GM23338 (cell line): Measurements from ENCODE around the gene TAGLN2. TPM values are rescaled to one million over a fixed set of nuclear protein-coding genes. Genes with fewer than 3 reads are reported as not detected.

Experiments used
- ATAC-seq: fragments of 200-7000 bp; cut with Tn5 transposase; 3 replicates; pipeline ENCODE4 v1.9.1; 2020
- DNase-seq: peaks from one replicate; pipeline ENCODE4 v3.0.0-alpha.2; 2015; ENCODE audit warnings: low spot score
- H2AFZ ChIP-seq: fragments of 200-600 bp; sonication (generic); 2 replicates; pipeline ENCODE4 v1.8.0; 2016; ENCODE audit warnings: antibody characterized with exemption, mild to moderate bottlenecking, moderate library complexity
- H3F3A ChIP-seq: fragments of 200-600 bp; sonication (generic); replicated peaks from 2 replicates; pipeline ENCODE4 v1.8.0; 2017; ENCODE audit warnings: antibody characterized with exemption, mixed run types, low read depth
- H3K27ac ChIP-seq: fragments of 200-600 bp; sonication (generic); 2 replicates; pipeline ENCODE4 v1.6.1; 2016; ENCODE audit warnings: low read depth
- H3K27me3 ChIP-seq: fragments of 200-600 bp; sonication (generic); 2 replicates; pipeline ENCODE4 v1.8.0; 2016; ENCODE audit warnings: mild to moderate bottlenecking, mixed run types, moderate library complexity; ENCODE audit not compliant: insufficient read depth
- H3K36me3 ChIP-seq: fragments of 200-600 bp; sonication (generic); 2 replicates; pipeline ENCODE4 v1.8.0; 2016; ENCODE audit warnings: mild to moderate bottlenecking; ENCODE audit not compliant: insufficient read depth
- H3K4me1 ChIP-seq: fragments of 200-600 bp; sonication (generic); 2 replicates; pipeline ENCODE4 v1.8.0; 2016; ENCODE audit warnings: mild to moderate bottlenecking, moderate library complexity; ENCODE audit not compliant: insufficient read depth
- H3K4me2 ChIP-seq: fragments of 200-600 bp; sonication (generic); 2 replicates; pipeline ENCODE4 v1.7.1; 2017; ENCODE audit warnings: mixed run types
- H3K4me3 ChIP-seq: fragments of 200-600 bp; sonication (generic); 2 replicates; pipeline ENCODE4 v1.6.1; 2016; ENCODE audit warnings: mixed run types
- H3K79me2 ChIP-seq: fragments of 200-600 bp; sonication (generic); replicated peaks from 2 replicates; pipeline ENCODE4 v1.8.0; 2017; ENCODE audit warnings: mild to moderate bottlenecking; ENCODE audit not compliant: insufficient read depth
- H3K9me2 ChIP-seq: fragments of 200-600 bp; sonication (generic); 2 replicates; pipeline ENCODE4 v1.8.0; 2017; ENCODE audit not compliant: insufficient read depth
- H4K20me1 ChIP-seq: fragments of 200-600 bp; sonication (generic); replicated peaks from 2 replicates; pipeline ENCODE4 v1.8.0; 2017; ENCODE audit warnings: mild to moderate bottlenecking; ENCODE audit not compliant: insufficient read depth
- H3K27ac Mint-ChIP-seq: 2 replicates; pipeline ENCODE4 v1.8.0; 2020; ENCODE audit warnings: inconsistent platforms, mild to moderate bottlenecking, moderate library complexity, mixed read lengths
- H3K27me3 Mint-ChIP-seq: 3 replicates; pipeline ENCODE4 v1.8.0; 2022; ENCODE audit warnings: low read depth, mild to moderate bottlenecking, moderate library complexity, mixed read lengths, inconsistent platforms; ENCODE audit not compliant: insufficient read depth, poor library complexity
- H3K36me3 Mint-ChIP-seq: 3 replicates; pipeline ENCODE4 v1.8.0; 2021; ENCODE audit warnings: low read depth, mild to moderate bottlenecking, inconsistent platforms, moderate library complexity, mixed read lengths
- H3K4me1 Mint-ChIP-seq: 3 replicates; pipeline ENCODE4 v1.8.0; 2020; ENCODE audit warnings: mild to moderate bottlenecking, inconsistent platforms, mixed read lengths
- H3K4me3 Mint-ChIP-seq: 3 replicates; pipeline ENCODE4 v1.8.0; 2021; ENCODE audit warnings: moderate library complexity, mild to moderate bottlenecking, inconsistent platforms, mixed read lengths
- H3K9me3 Mint-ChIP-seq: 3 replicates; pipeline ENCODE4 v1.8.0; 2020; ENCODE audit warnings: moderate library complexity, mild to moderate bottlenecking, inconsistent platforms, mixed read lengths
- CREB1 ChIP-seq: fragments of 250-450 bp; sonication (Bioruptor Pico); IDR thresholded peaks from 2 replicates; pipeline ENCODE4 v1.5.0; 2020; ENCODE audit warnings: low read depth, mild to moderate bottlenecking, moderate library complexity
- EZH2 ChIP-seq: fragments of 200-600 bp; sonication (generic); IDR thresholded peaks from one replicate; pipeline ENCODE4 v1.8.0; 2017; ENCODE audit warnings: antibody characterized with exemption, mild to moderate bottlenecking, low read depth; ENCODE audit not compliant: unreplicated experiment
- EZH2phosphoT487 ChIP-seq: fragments of 200-600 bp; sonication (generic); IDR thresholded peaks from one replicate; pipeline ENCODE4 v1.8.1; 2018; ENCODE audit warnings: antibody characterized with exemption; ENCODE audit not compliant: unreplicated experiment
- JUNB ChIP-seq: IDR thresholded peaks from one replicate; pipeline ENCODE4 v1.6.1; 2016; ENCODE audit warnings: antibody characterized with exemption; ENCODE audit not compliant: unreplicated experiment
- NANOG ChIP-seq: IDR thresholded peaks from 2 replicates; pipeline ENCODE4 v1.6.1; 2016; ENCODE audit warnings: antibody characterized with exemption, borderline replicate concordance
- POLR2AphosphoS5 ChIP-seq: IDR thresholded peaks from 2 replicates; pipeline ENCODE4 v1.6.1; 2016; ENCODE audit warnings: antibody characterized with exemption, low read depth
- STAT1 ChIP-seq: IDR thresholded peaks from one replicate; pipeline ENCODE4 v1.6.1; 2016; ENCODE audit warnings: antibody characterized with exemption; ENCODE audit not compliant: unreplicated experiment
- ZNF114 ChIP-seq: fragments of 250-450 bp; sonication (Bioruptor Pico); IDR thresholded peaks from 2 replicates; pipeline ENCODE4 v1.5.0; 2020; ENCODE audit warnings: mild to moderate bottlenecking, moderate library complexity
- polyA plus RNA-seq: library from polyadenylated mRNA; unstranded; fragments of >200 nt; fragmentation: Nextera tagmentation; extraction: Ambion mirVana; gene quantifications from 2 replicates; pipeline ENCODE4 v1.2.1, GENCODE V29; 2016
- total RNA-seq: library from RNA; depleted of rRNA; stranded (reverse); fragments of >200 nt; shearing (Covaris generic); gene quantifications from 2 replicates; pipeline ENCODE4 v1.2.3, GENCODE V29; 2014
- TF ChIP-seq, protein P1 (sequence below): IDR thresholded peaks from 2 replicates; pipeline ENCODE4 v1.6.1; 2016; ENCODE audit warnings: antibody characterized with exemption
- TF ChIP-seq, protein P2 (sequence below): IDR thresholded peaks from one replicate; pipeline ENCODE4 v1.6.1; 2018; ENCODE audit warnings: antibody characterized with exemption; ENCODE audit not compliant: unreplicated experiment

TAGLN2 gene
- total and polyA plus RNA-seq, 2 experiments from 2014 or later, result 58.2 to 60.1 TPM

DNA sequence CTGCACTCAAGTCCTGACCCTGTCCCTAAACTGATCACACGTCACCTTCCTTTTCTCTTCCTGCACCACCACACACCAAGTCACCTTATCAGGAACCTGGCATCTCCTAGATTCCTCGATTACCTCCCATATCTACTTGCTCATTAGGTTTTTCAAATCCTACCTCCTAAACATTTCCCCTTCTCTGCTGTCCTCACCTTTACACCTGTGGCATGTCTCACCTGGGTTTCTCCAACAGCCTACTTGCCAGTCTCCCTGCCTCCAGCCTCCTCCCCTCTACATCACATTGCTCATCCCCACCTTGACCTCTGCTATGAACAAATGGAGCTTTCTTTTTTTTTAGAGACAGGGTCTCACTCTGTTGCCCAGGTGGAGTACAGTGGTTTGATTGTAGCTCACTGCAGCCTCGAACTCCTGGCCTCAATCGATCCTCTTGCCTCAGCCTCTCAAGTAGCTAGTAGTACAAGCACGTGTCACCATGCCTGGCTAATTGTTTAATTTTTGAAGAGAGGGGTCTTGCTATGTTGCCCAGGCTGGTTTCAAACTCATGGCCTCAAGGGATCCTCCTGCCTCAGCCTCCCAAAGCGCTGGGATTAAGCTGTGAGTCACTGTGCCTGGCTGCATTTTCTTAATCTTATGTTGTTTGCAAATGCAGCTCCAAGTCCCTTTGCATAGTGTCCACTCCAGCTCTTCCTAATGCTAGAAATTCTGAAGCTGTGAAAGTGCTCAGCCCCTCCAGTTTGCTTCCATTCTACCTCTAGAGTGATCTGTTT, 13.8 kb upstream of the TAGLN2 start:
- peaks cover 21% of the 10 kb centered on the region for H3K27me3 Mint-ChIP-seq
- H3K36me3 Mint-ChIP-seq, result peaks cover 37% of the 10 kb centered on the region
- H3K4me1 ChIP-seq, result peaks cover 23% of the 10 kb centered on the region
- peaks cover 4% of the 10 kb centered on the region; the same call in 1 of the 2 replicates for H4K20me1 ChIP-seq
- no peak overlapping the region for H3K27ac ChIP-seq
- DNase-seq (no peak), ATAC-seq (no peak)
- no peak overlapping the region for H3K4me2 ChIP-seq
- no peaks in the 10 kb centered on the region for H3K9me3 Mint-ChIP-seq
- H3K4me3 ChIP-seq, result no peak overlapping the region
- H3K27ac Mint-ChIP-seq, result no peak overlapping the region
- H3K4me3 Mint-ChIP-seq, result no peak overlapping the region
- 0 out of 2 replicates have a peak, but pooled peaks cover 10% of the 10 kb centered on the region for H3K36me3 ChIP-seq
- H3K9me2 ChIP-seq, result no peaks in the 10 kb centered on the region
- peaks cover 7% of the 10 kb centered on the region; the same call in 1 of the 2 replicates for H3K79me2 ChIP-seq
- peaks cover 43% of the 10 kb centered on the region for H3K4me1 Mint-ChIP-seq
- H3K27me3 ChIP-seq, result no peaks in the 10 kb centered on the region
- H3F3A ChIP-seq, result no peaks in the 10 kb centered on the region
- no peak overlapping the region for H2AFZ ChIP-seq
- TF ChIP-seq POLR2AphosphoS5, result no peak
- TF ChIP-seq EZH2phosphoT487, result no peak
- no peak for TF ChIP-seq ZNF114 (CRISPR knock-in tag)
- TF ChIP-seq, protein P1, sequence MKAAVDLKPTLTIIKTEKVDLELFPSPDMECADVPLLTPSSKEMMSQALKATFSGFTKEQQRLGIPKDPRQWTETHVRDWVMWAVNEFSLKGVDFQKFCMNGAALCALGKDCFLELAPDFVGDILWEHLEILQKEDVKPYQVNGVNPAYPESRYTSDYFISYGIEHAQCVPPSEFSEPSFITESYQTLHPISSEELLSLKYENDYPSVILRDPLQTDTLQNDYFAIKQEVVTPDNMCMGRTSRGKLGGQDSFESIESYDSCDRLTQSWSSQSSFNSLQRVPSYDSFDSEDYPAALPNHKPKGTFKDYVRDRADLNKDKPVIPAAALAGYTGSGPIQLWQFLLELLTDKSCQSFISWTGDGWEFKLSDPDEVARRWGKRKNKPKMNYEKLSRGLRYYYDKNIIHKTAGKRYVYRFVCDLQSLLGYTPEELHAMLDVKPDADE, result no peak
- TF ChIP-seq JUNB, result no peak
- TF ChIP-seq NANOG, result no peak
- no peak for TF ChIP-seq STAT1
- TF ChIP-seq EZH2, result no peak
- TF ChIP-seq, protein P2, sequence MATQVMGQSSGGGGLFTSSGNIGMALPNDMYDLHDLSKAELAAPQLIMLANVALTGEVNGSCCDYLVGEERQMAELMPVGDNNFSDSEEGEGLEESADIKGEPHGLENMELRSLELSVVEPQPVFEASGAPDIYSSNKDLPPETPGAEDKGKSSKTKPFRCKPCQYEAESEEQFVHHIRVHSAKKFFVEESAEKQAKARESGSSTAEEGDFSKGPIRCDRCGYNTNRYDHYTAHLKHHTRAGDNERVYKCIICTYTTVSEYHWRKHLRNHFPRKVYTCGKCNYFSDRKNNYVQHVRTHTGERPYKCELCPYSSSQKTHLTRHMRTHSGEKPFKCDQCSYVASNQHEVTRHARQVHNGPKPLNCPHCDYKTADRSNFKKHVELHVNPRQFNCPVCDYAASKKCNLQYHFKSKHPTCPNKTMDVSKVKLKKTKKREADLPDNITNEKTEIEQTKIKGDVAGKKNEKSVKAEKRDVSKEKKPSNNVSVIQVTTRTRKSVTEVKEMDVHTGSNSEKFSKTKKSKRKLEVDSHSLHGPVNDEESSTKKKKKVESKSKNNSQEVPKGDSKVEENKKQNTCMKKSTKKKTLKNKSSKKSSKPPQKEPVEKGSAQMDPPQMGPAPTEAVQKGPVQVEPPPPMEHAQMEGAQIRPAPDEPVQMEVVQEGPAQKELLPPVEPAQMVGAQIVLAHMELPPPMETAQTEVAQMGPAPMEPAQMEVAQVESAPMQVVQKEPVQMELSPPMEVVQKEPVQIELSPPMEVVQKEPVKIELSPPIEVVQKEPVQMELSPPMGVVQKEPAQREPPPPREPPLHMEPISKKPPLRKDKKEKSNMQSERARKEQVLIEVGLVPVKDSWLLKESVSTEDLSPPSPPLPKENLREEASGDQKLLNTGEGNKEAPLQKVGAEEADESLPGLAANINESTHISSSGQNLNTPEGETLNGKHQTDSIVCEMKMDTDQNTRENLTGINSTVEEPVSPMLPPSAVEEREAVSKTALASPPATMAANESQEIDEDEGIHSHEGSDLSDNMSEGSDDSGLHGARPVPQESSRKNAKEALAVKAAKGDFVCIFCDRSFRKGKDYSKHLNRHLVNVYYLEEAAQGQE, result no peak
- TF ChIP-seq CREB1 (CRISPR knock-in tag), result no peak
